Measurements from ENCODE around the gene C3orf22. TPM values are rescaled to one million over a fixed set of nuclear protein-coding genes. Genes with fewer than 3 reads are reported as not detected.

Gene C3orf22
- total RNA-seq, 1 experiment from 2014 or later, result not detected

GRCh38 chr3:126514161-126514560, 44.6 kb downstream of the C3orf22 start:
- DNase-seq (ENCODE audit: low spot score), result no peak

- DNase-seq (ENCODE audit: low spot score), result no peak
Observed at GRCh38 chr3:126512916-126513650, 45.6 kb downstream of the C3orf22 start.

DNA sequence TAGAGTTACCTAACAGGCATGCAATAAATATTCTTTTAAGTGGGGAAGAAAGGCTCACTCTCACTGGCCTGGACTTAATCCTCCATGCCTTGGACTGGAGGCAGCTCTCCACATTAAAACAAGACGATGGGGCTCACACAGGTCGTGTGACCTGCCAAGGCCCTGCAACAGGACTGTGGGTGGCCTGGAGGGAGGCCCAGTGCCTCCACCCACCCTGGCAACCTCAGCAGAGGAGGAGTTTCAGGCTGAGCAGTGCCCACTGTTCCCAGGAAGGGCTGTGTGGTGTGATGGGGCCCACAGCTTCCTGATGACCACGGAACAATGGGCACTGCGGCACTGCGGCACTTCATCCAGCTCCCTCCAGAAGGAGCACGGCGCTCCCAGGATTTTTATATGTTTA, 46.7 kb downstream of the C3orf22 start:
- peak; percentile 19 for DNase-seq (ENCODE audit: low spot score)

DNA sequence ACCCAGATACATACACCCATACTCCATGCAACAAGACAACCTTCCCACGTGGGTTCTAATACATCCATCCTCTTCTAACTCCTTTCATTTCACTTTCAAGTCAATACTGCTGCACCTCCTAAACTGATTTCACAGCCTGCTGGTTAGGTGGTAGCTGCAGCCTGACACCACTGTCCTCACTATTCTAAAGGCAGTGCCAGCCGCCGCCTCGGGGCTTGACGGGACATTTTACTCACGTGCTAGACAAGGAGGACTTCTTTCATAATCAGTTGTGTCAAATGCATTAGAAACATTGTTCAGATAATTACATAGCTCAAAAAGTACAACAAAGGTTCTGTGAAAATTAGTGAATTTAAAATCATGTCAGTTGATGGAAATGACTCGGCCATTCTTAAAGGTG, 47.4 kb downstream of the C3orf22 start:
- no peak for DNase-seq (ENCODE audit: low spot score)

GRCh38 chr3:126510308-126510910, 48.3 kb downstream of the C3orf22 start:
- DNase-seq (ENCODE audit: low spot score), result no peak

DNA sequence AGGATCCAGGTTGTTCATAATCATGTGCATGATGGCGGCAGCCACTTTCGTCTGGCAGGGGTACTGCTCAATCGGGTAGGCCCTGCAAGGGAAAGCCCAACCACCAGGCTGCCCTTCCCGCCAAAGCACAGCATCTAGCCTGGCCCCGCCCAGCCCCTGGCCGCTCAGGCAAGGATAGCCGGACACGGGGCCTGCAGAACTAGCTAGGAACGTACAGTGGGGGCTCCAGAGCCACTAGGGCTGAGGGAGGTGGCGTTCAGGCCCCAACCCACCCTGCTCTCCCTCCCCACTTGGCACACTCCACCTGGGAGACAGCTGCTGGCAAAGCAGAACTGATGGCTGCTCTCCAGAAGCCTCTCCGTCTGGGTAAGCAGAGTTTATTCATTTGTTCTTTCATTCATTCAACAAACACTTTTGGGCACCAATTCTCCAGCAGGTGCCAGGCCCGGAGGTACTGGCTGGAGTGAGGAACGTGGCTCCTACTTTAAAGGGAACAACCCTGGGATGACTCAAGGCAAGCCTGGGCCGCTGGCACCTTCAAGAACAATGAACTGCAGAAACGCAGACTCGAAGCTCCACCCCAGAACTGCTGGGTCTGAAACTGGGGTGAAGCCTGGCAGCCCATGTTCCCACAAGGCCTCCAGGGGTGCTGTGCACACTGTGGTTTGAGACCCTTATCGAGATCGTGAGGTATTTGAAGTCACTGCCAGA, 49.0 kb downstream of the C3orf22 start:
- peak; percentile 13 for DNase-seq (ENCODE audit: low spot score)

DNA sequence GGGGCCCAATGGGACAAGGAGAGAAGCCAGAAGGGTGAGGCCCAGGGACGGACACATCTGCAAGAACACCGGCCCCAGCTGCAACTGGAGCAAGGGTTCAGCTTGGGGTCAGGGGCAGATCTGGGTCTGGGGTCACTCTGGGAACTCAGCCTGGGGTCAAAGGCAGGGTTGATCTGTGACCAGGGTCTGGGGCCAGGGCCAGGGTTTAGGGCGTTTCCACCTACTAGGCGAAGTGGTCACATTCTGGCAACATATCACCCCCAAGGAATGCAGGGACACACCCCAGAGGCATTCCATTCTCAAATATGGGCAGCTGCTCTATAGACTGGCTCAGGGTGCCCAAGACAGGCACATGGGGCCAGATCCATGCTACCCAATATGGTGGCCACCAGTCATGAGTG, 50.2 kb downstream of the C3orf22 start:
- peak; percentile 77 for DNase-seq (ENCODE audit: low spot score)

DNA sequence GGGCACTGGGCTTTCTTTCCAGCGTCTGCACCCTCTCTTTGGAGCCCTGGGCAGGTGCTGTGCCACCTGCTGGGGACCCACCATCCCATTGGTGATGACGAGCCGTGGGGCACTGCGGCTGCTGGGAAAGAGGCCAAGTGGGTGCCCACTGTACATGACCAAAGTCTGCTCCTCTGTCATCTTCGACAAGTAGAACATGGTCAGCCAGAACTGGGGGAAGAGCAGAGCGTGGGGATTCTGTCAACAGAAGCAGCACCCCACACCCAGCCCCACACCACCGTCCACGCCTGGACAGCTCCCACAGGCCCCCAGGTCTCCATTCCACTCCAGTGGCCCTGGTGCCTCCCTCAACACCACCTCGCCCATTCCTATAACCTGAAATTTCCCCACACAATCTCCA, 50.8 kb downstream of the C3orf22 start:
- DNase-seq (ENCODE audit: low spot score), result no peak

- no peak for DNase-seq (ENCODE audit: low spot score)
Observed at GRCh38 chr3:126503701-126504100, 55.0 kb downstream of the C3orf22 start.

GRCh38 chr3:126502656-126503055, 56.1 kb downstream of the C3orf22 start:
- no peak for DNase-seq (ENCODE audit: low spot score)

GRCh38 chr3:126501736-126502135, 57.0 kb downstream of the C3orf22 start:
- DNase-seq (ENCODE audit: low spot score), result no peak

DNA sequence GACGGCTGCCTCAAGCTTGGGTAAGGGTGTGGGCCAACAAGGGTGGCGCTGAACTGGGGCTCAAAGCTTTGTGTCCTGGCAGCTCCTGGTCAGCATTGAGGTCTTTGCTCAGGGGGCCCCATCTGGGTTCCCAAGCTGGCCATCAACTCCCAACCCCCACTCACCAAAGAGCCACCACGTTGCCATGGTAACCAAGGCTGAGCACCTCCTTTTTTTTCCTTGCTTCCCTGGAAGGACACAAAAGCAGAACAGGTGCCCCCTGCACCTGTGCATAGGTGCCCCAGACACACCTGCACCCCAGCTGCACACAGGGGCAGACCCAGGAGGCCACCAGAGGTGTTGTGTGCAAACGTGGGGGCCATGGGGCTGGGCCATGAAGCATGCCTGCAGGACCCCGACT, 57.7 kb downstream of the C3orf22 start:
- no peak for DNase-seq (ENCODE audit: low spot score)

- no peak for DNase-seq (ENCODE audit: low spot score)
Observed at GRCh38 chr3:126500016-126500415, 58.7 kb downstream of the C3orf22 start.

Other genes starting within 250 kb of the C3orf22 start
- 0.03 and 0.31 TPM in 2 replicates for gene KLF15, start 201.5 kb downstream of the C3orf22 start, total RNA-seq (2014; rRNA removed; shearing (Covaris generic))
- not detected in 2 replicates for gene CFAP100, start 164.0 kb downstream of the C3orf22 start, total RNA-seq (2014; rRNA removed; shearing (Covaris generic))
- 19.2 and 24.0 TPM in 2 replicates for gene ZXDC, start 83.0 kb downstream of the C3orf22 start, total RNA-seq (2014; rRNA removed; shearing (Covaris generic))
- gene UROC1, start 41.2 kb downstream of the C3orf22 start, total RNA-seq (2014; rRNA removed; shearing (Covaris generic)), result not detected in 2 replicates
- gene CHST13, start 34.8 kb downstream of the C3orf22 start, total RNA-seq (2014; rRNA removed; shearing (Covaris generic)), result 0.26 TPM in 1 of 2 replicates, not detected in the other
- gene TXNRD3, start 96.2 kb upstream of the C3orf22 start, total RNA-seq (2014; rRNA removed; shearing (Covaris generic)), result 16.2 and 22.3 TPM in 2 replicates
- 35.8 and 49.4 TPM in 2 replicates for gene CHCHD6, start 145.3 kb upstream of the C3orf22 start, total RNA-seq (2014; rRNA removed; shearing (Covaris generic))

Measured in A172 (cell line).